CD4-positive, alpha-beta T cell treated with Interleukin-4 for 1 hour (primary cell): ENCODE data around the gene FREM3.
"Not testable (repeated sequence)": the region's sequence is repeated elsewhere in the genome, so short reads cannot be mapped to it uniquely, and the experiment has no call there.

Source experiments
- DNase-seq, 2 donors: peaks; one replicate each; pipeline ENCODE4 v3.0.0-alpha.2; 2020 to 2022

The FREM3 gene

DNA sequence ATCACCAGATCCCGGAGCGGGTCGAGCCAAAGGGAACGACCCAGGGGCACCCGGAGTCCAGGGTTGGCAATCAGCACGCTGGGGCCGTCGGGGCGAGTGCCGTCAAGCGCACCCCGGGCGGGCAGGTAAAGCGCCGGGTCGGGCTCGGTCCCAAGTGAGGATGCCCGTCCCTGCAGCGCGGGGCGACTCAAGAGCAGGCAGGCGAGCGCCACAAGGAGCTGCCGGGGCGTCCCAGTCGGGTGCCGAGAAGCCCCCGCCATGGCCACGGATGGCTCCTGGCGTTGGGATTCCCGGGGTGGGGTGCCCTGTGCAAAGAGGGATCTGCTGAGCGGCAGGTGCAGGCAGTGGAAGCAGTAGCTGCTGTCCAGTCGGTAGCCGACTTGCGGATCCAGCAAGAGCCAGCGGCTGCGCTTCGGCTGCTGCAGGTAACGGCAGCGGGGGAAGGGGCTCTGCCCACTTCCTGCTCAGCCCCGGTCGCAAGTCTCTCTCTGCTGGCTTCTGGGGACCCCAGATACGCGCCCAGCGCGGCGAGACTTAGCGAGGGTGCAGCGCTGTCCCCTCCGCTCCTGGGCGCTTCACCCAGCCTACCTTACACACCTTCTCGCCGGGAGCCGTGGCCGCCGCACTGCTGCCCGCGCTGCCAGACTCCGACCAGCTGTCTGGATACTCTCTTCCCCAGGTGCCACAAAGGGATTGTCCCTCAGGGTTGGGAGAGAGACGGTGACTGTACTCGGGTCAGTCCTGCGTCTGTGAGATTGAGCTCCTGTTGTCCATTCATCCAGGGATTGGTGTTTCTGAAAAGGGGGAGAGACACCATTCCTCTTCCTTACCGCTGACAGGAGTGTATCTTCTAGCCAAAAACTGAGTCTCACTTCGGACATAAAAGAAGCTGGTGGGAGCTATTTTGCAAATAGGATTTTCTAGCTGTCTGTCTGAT lies at the start of gene FREM3:
Gene FREM3 (minus strand): TSS at position 260 of the 937 bp plus-strand sequence. CDS start 0 bp downstream, at position 260.
- DNase-seq: no peak

DNA sequence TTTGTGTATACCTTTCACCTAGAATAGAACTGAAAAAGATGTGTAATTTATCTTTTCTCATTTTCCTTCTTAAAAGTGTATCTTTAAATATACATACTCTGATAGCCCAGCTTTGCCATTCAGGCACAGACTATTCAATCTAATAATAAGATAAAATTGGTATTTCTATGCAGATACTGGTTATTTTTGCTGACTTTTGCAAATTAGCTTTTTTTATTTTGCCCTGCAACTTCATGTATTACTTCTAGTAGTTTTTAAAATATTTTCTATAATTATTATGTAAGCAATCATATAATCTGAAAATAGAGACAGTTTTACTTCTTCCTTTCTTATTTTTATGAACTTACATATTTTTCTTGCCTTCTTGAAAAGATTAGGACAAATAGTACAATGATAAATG lies 45.4 kb upstream of the FREM3 start:
- DNase-seq: no peak

- no peak for DNase-seq
Measured at GRCh38 chr4:143743591-143743990, 43.1 kb upstream of the FREM3 start.

- DNase-seq: no peak
Measured at GRCh38 chr4:143742834-143743233, 42.4 kb upstream of the FREM3 start.

GRCh38 chr4:143736861-143737260 lies 36.4 kb upstream of the FREM3 start:
- DNase-seq: no peak

GRCh38 chr4:143736061-143736460 lies 35.6 kb upstream of the FREM3 start:
- DNase-seq: not testable (repeated sequence)

DNA sequence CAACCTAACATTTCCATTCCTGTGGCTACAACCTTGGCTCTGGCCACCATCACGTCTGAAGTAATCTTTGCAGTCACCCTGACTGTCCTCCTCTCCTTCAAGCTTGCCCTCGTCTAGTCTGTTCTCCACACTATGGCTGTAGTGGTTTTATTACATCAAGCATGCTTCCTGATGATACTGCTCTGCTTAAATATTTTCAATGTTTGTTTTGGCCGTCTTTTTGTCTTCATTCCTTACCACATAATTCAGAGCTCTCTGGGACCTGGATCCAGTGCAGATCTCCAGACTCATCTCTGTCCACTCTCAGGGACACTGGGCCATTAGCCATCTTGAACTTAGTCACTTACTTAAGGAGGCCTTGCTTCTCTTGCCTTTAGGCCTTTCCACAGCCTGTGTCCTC lies 27.7 kb upstream of the FREM3 start:
- no peak for DNase-seq

DNA sequence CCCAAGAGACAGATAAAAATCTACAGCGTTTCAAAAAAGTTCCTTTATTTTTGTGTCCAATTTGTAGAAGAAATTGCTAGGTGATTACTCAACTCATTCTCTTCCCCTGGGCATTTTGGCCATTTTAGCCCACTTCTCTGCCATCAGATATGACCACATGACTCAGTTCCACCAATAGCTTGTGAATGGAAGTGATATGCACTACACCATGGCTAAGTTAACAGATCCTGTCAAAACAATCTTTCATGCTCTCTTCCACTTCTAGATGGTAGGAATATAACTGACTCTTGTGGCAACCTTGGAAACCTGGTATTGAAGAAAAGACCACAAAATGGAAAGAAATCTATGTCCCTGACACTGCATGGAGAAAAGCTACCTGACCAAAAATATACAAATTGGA lies 26.2 kb upstream of the FREM3 start:
- no peak for DNase-seq

DNA sequence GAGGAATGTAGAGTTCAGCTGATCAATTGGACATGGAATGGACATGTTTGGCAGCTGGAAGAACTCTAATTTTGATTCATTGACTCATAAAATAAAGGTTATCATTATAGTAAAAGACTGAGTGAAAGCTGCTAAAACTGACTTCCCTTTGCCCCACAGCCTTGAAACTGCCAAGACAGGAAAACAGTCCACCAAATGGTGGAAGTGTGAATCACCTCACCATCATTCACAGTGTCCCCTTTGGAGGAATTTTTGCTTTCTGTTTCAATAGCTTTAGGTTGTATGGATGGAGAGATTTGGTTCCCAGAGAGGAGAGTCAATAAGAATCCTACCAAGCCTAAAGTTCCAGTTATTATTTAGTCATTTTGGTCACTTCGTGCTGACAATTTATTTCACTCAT lies 20.8 kb upstream of the FREM3 start:
- DNase-seq: no peak

- DNase-seq: not testable (repeated sequence)
Measured at GRCh38 chr4:143718748-143719147, 18.3 kb upstream of the FREM3 start.

DNA sequence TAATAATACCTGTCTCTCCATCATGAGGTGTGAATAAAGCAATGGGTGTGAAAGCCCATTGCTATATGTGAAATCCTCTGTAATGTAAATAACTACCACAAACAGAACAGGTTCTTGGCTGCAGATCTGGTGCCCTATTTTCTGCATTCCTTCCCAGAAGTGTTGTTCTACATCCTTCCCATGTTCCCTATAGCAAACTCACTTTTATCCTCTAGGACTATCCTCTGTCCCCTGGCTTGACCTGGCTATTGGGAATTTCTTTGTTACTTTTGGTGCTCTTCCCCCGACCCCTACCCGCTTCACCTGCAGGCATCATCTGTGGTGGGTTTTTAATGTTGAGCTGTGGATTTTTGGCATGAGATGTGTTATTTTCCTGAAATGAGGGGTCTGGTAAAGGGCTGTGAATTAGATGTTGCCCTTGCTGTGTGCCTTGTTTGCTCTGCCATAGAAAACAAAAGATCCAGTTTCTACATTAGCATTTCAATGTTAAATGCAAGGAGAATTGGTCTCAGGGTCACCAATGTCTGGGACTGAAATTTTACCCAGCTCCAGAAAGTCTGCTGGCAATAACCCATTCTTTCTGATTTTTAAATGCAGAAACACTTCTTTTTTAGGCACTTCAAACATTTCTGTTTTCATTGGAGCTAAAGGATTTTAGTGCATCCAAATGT lies 13.6 kb upstream of the FREM3 start:
- no peak for DNase-seq

DNA sequence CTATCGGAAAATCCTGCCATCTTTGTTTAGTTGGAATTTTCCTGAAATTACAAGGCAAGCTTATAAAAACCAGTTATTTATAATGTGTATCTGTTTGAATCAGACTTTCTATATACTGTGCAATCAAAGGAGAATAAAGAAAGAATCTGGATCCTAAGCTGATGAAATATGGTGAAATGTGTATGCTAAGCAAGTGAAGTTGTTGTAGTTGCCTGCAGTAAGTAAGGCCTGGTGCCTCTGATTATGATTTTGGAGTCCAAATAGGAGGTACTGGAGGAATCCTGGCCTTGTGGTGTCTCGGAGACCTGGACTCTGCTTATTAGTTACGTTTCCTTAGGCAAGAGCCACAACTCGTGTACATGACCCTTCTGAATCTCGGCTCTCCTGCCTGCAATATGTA lies 13.1 kb upstream of the FREM3 start:
- no peak for DNase-seq

GRCh38 chr4:143712155-143712550 lies 11.7 kb upstream of the FREM3 start:
- no peak for DNase-seq

- no peak for DNase-seq
Measured at GRCh38 chr4:143711543-143712154, 11.2 kb upstream of the FREM3 start.

- DNase-seq: peak in 1 of 2 donors; percentile 23
Measured at GRCh38 chr4:143701365-143701764, 890 bp upstream of the FREM3 start.

DNA sequence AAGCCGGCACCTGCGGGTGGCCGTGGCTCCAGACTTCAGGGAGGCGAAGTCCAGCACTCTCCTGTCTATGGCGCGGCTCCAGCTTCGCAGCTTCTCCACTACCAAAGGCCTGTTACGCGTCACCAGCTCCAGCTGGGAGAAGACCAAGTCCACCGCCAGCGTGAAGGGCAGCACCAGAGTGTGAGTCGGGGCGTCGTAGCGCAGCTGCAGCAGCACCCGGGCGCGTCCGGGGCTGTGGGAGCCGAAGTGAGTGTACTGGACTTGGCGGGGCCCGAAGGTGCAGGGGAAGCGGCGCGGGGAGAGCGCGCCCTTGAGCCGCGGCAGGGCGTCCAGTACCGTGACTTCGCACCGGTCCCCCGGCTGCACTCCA lies 444 bp downstream of the FREM3 start:
- DNase-seq: no peak

GRCh38 chr4:143699331-143700045 lies 987 bp downstream of the FREM3 start:
- no peak for DNase-seq

DNA sequence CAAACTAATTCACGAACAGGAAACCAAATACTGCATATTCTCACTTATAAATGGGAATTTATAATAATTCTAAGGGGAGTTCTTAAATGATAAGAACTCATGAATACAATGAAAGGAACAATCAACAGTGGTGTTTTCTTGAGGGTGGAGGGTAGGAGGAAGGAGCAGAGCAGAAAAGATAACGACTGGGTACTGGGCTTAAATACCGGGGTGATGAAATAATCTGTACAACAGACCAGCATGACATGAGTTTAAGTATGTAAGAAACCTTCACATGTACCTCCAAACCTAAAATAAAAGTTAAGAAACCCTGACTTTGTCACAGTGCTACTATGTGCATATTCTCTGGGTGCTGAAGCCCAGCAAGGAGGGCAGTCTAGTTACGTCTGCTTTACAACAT lies 6.6 kb downstream of the FREM3 start:
- DNase-seq: no peak

GRCh38 chr4:143692241-143692640 lies 8.2 kb downstream of the FREM3 start:
- DNase-seq: no peak

- no peak for DNase-seq
Measured at GRCh38 chr4:143679434-143679833, 21.0 kb downstream of the FREM3 start.

GRCh38 chr4:143673629-143674028 lies 26.8 kb downstream of the FREM3 start:
- DNase-seq: not testable (repeated sequence)

DNA sequence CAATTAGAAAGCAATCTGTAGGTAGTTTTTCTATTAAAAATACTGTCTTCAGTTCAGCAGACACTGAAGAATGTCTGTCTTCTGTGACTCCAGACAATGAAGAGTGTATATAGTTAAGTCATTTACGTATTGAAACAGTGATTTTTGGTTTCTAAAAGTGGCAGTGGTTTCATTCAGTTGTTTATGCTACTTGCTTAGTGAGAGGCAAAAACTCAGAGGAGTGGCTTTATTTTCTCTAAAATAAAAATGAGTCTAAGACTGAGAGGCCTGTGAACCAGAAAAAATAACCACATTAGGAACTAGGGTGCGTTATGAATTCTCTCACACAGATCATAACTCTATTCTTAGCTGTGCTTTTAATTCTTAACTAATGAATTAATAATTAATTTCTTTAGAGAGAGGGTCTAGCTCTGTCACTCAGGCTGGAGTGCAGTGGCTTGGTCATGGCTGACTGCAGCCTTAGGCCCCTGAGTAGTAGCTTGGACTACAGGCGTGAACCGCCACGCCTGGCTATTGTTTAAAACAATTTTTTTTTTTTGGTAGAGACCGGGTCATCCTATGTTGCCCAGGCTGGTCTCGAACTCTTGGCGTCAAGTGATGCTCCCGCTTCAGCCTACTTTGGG lies 31.4 kb downstream of the FREM3 start:
- DNase-seq: no peak

DNA sequence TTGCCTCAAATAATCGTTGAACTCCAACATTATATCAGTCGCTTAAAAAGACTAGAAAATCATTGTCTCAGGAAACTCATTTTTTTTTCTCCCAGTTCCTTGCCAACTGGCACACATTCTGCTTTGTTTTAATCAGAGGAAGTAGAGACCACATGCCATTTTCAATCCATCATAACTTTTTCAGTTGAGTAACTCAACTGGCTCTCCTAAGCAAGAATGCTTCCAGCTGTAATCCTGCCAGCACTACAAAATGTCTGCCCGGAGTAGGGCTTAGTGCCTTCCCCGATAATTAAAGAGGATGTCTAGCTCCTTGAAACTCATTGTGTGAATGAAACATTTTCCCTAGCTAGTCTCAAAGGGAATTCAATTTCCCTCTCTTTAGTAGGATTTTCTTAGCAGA lies 33.0 kb downstream of the FREM3 start:
- DNase-seq: no peak
